Sigmoid colon (tissue), 7 donors: Measurements from ENCODE around the gene GPRIN1. TPM values are rescaled to one million over a fixed set of nuclear protein-coding genes. Genes with fewer than 3 reads are reported as not detected.

ENCODE experiments used
- DNase-seq: peaks from one replicate; pipeline ENCODE4 v3.0.0-alpha.2; 2019
- H3K27ac ChIP-seq, 4 donors: fragments of 200-600 bp; sonication (generic); one replicate each; pipeline ENCODE4 v1.5.1; 2016 to 2019; ENCODE audit warnings: mild to moderate bottlenecking in 1 of 4
- H3K27me3 ChIP-seq, 3 donors: fragments of 200-600 bp; sonication (generic); one replicate each; pipeline ENCODE4 v1.5.1; 2019; ENCODE audit warnings: mild to moderate bottlenecking in 1 of 3
- H3K36me3 ChIP-seq, 4 donors: fragments of 200-600 bp; sonication (generic); one replicate each; pipeline ENCODE4 v1.5.1; 2016 to 2019
- H3K4me1 ChIP-seq, 4 donors: fragments of 200-600 bp; sonication (generic); one replicate each; pipeline ENCODE4 v1.5.1; 2017 to 2019
- H3K4me3 ChIP-seq, 4 donors: fragments of 200-600 bp; sonication (generic); one replicate each; pipeline ENCODE4 v1.5.1; 2017 to 2019; ENCODE audit warnings: mild to moderate bottlenecking in 2 of 4, moderate library complexity in 1 of 4
- H3K9me3 ChIP-seq, 4 donors: fragments of 200-600 bp in 3 of 4; sonication (generic) in 3 of 4; one replicate each; pipeline versions ENCODE4 v1.5.1 to v1.6.1; 2013 to 2019
- EP300 ChIP-seq, 4 donors: sonication (generic); formaldehyde crosslinking; IDR thresholded peaks; one replicate each; pipeline ENCODE4 v1.6.1; 2017; ENCODE audit warnings: antibody characterized with exemption in 4 of 4
- POLR2A ChIP-seq, 2 donors: fragments of 450-650 bp; IDR thresholded peaks; one replicate each; pipeline ENCODE4 v1.6.1; 2016; ENCODE audit warnings: antibody characterized with exemption in 2 of 2, mild to moderate bottlenecking in 2 of 2, moderate library complexity in 2 of 2
- POLR2AphosphoS5 ChIP-seq, 4 donors: sonication (generic); formaldehyde crosslinking; IDR thresholded peaks; one replicate each; pipeline ENCODE4 v1.6.1; 2017; ENCODE audit warnings: antibody characterized with exemption in 4 of 4
- WGBS, 2 donors: extraction: QIAGEN DNeasy Blood & Tissue Kit; methylation state at CpG; one replicate each; pipeline ENCODE4 v1.1.7; 2013; 5-methylcytosine and 5-hydroxymethylcytosine counted together
- intact Hi-C: fragments of 100-400 bp; cut with DNase I; formaldehyde crosslinking; loops from one replicate; pipeline ENCODE4 v1.15.1; 2023
- polyA plus RNA-seq, 3 donors: library from polyadenylated mRNA; stranded (reverse); fragments of 200-250 nt; gene quantifications; one replicate each; pipeline ENCODE4 v1.2.3, GENCODE V29; 2013
- total RNA-seq, 4 donors: library from RNA; depleted of rRNA; stranded (reverse); fragments of >200 nt; gene quantifications; one replicate each; pipeline ENCODE4 v1.1.0, GENCODE V29; 2016
- TF ChIP-seq, protein P1 (sequence below), 4 experiments: fragments of 450-650 bp in 3 of 4; fragments of 200-600 bp in 1 of 4; IDR thresholded peaks; one replicate each; pipeline ENCODE4 v1.5.1; 2016 to 2019; ENCODE audit warnings: antibody characterized with exemption in 4 of 4, mild to moderate bottlenecking in 3 of 4, moderate library complexity in 2 of 4
- donor health status: healthy with polysubstance abuse.
- donor health status: Bipolar disorder and iron deficiency.
- donor health status: healthy.

GPRIN1 gene
- total and polyA plus RNA-seq, 7 donors, result 0.33 to 1.6 (median 0.69) TPM

DNA sequence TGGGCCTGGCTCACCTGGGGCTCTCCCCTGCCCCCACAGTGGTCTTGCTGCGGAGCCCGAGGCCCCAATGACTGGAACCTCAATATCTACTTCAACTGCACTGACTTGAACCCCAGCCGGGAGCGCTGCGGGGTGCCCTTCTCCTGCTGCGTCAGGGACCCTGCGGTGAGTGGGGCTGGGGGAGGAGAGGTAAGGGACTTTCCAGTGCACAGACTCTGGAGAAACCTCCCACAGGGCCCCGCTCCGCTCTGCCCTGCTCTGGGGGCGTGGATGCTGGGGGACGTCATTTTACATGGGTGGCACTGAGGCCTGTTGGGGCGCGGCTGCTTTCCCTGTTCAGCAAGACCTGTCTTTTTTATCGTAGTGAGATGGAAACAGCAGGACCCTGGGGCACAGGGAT lies 44.9 kb upstream of the GPRIN1 start:
- H3K9me3 ChIP-seq, result no peaks in the 10 kb centered on the region
- H3K27ac ChIP-seq, result no peak overlapping the region
- 89 to 95% methylated on average over 14 of the region's 14 CpGs for WGBS, 2 donors
- no peaks in the 10 kb centered on the region for H3K27me3 ChIP-seq
- peaks cover 0 to 11% (median 4%) of the 10 kb centered on the region in 4 donors for H3K4me1 ChIP-seq
- no peak for TF ChIP-seq POLR2AphosphoS5 (IDR thresholded peaks at IDR 0.05)
- no peak for TF ChIP-seq POLR2A (IDR thresholded peaks at IDR 0.05)
- TF ChIP-seq EP300 (IDR thresholded peaks at IDR 0.05), result no peak
- TF ChIP-seq, protein P1, sequence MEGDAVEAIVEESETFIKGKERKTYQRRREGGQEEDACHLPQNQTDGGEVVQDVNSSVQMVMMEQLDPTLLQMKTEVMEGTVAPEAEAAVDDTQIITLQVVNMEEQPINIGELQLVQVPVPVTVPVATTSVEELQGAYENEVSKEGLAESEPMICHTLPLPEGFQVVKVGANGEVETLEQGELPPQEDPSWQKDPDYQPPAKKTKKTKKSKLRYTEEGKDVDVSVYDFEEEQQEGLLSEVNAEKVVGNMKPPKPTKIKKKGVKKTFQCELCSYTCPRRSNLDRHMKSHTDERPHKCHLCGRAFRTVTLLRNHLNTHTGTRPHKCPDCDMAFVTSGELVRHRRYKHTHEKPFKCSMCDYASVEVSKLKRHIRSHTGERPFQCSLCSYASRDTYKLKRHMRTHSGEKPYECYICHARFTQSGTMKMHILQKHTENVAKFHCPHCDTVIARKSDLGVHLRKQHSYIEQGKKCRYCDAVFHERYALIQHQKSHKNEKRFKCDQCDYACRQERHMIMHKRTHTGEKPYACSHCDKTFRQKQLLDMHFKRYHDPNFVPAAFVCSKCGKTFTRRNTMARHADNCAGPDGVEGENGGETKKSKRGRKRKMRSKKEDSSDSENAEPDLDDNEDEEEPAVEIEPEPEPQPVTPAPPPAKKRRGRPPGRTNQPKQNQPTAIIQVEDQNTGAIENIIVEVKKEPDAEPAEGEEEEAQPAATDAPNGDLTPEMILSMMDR (IDR thresholded peaks at IDR 0.05), result no peak
- no peak for DNase-seq
- no peak overlapping the region for H3K4me3 ChIP-seq
- peaks cover 0 to 45% (median 5%) of the 10 kb centered on the region in 4 donors for H3K36me3 ChIP-seq
- intact Hi-C loops, result no loop called here

DNA sequence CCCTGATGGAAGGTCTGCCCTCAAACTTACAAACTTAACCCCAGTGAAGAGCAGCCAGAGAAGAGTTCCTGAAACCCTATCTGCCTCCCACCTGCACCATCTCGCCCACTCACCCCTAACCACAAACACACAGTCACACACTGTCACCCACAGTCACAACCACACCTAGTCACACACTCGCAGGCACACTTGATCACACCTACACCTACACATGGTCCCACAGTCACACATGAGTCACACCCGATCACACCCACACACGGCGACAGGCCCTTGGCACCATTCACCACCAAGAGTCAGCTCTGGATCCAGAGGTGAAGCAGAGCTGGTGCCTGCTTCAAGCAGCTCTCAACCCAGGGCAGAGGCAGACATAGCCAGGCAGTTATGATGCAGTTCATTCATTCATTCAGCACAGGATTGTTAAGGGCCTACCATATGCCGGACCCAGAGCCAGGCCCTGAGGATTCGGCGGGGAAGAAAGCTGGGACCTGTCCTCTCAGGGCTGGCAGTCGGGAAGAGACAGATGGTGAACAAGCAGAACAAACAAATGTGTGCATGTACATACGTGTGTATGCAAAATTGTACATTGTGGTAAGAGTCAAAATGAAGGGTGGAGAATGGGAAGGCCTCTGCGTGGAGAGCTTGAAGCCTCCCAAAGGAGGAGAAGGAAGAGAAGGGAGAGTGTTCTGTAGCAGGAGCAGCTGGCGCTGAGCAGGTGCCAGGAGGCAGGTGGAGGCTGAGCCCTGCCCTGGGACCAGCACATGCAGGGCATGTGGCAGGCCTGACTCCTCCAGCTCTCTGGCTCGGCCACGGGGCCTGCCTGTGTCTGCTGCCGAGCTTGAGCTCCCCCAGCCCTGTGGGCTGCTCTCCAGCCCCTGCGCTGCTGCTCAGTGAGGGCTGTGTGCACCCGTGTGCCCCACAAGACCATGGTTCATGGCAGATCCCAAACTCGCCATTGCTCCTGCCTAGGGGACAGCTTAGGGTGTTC lies 43.7 kb upstream of the GPRIN1 start:
- H3K27ac ChIP-seq, result no peak overlapping the region
- no peaks in the 10 kb centered on the region for H3K27me3 ChIP-seq
- no peaks in the 10 kb centered on the region for H3K9me3 ChIP-seq
- DNase-seq, result no peak
- no peak for TF ChIP-seq POLR2A (IDR thresholded peaks at IDR 0.05)
- no peak for TF ChIP-seq EP300 (IDR thresholded peaks at IDR 0.05)
- peaks cover 0 to 45% (median 5%) of the 10 kb centered on the region in 4 donors for H3K36me3 ChIP-seq
- intact Hi-C loops, result no loop called here
- WGBS, 2 donors, result 78 to 79% methylated on average over 18 of the region's 18 CpGs
- H3K4me1 ChIP-seq, result peaks cover 0 to 10% (median 4%) of the 10 kb centered on the region in 4 donors
- no peak overlapping the region for H3K4me3 ChIP-seq

- no peak for DNase-seq
- peaks cover 0 to 16% (median 13%) of the 10 kb centered on the region in 4 donors for H3K4me1 ChIP-seq
- H3K4me3 ChIP-seq, result no peak overlapping the region
- no peaks in the 10 kb centered on the region for H3K9me3 ChIP-seq
- H3K27me3 ChIP-seq, result no peaks in the 10 kb centered on the region
- no peak for TF ChIP-seq POLR2AphosphoS5 (IDR thresholded peaks at IDR 0.05)
- no peak for TF ChIP-seq EP300 (IDR thresholded peaks at IDR 0.05)
- TF ChIP-seq POLR2A (IDR thresholded peaks at IDR 0.05), result no peak
- TF ChIP-seq, protein P1 (IDR thresholded peaks at IDR 0.05), result no peak
- intact Hi-C loops, result no loop called here
- peaks cover 0 to 38% (median 5%) of the 10 kb centered on the region in 4 donors for H3K36me3 ChIP-seq
- no peak overlapping the region for H3K27ac ChIP-seq
- WGBS, 2 donors, result 84% methylated on average over 8 of the region's 8 CpGs
Observed at GRCh38 chr5:176652136-176652535, 42.2 kb upstream of the GPRIN1 start.

- WGBS, 2 donors, result 91 to 94% methylated on average over 17 of the region's 17 CpGs
- no peaks in the 10 kb centered on the region for H3K27me3 ChIP-seq
- TF ChIP-seq, protein P1 (IDR thresholded peaks at IDR 0.05), result no peak
- no peak for TF ChIP-seq EP300 (IDR thresholded peaks at IDR 0.05)
- TF ChIP-seq POLR2A (IDR thresholded peaks at IDR 0.05), result no peak
- TF ChIP-seq POLR2AphosphoS5 (IDR thresholded peaks at IDR 0.05), result no peak
Observed at GRCh38 chr5:176651472-176651980, 41.6 kb upstream of the GPRIN1 start.

DNA sequence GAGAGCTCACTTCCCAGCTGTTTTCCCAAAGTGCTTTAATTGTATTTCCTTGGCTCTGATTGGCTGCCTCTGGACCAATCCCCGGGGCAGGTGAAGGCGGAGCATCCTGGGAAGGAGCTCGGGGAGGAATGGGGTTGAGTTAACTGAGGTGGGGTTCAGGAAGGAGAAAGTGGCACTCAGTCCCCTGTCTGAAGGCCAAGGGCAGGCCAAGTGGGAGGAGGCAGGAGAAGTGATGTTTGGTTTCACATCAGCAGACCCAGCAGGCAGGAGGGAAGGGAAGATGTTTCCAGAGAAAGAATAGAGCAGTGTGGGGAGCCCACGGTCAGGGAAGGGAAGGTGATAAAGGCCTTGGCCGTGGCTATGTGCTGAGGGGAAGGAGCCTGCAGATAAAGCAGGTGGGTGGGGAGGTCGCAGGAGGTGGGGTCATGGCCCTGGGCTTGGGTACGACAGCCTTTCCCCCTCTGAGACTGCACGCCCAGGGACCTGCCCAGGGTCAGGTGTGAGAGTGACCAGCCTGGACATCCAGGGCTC lies 40.5 kb upstream of the GPRIN1 start:
- Histone ChIP-seq H3K36me3 (peaks cover 0 to 27% (median 5%) of the 10 kb centered on the region in 4 donors), H3K27ac (no peak overlapping the region), H3K9me3 (no peaks in the 10 kb centered on the region), H3K4me1 (peaks cover 0 to 22% (median 20%) of the 10 kb centered on the region in 4 donors), H3K4me3 (no peak overlapping the region), H3K27me3 (no peaks in the 10 kb centered on the region)
- WGBS, 2 donors, result 79 to 80% methylated on average over 8 of the region's 8 CpGs
- no peak for DNase-seq
- no peak for TF ChIP-seq POLR2AphosphoS5 (IDR thresholded peaks at IDR 0.05)
- TF ChIP-seq EP300 (IDR thresholded peaks at IDR 0.05), result no peak
- TF ChIP-seq, protein P1 (IDR thresholded peaks at IDR 0.05), result no peak
- TF ChIP-seq POLR2A (IDR thresholded peaks at IDR 0.05), result no peak
- intact Hi-C loops, result no loop called here

More at GRCh38 chr5:176651472-176651980, 41.6 kb upstream of the GPRIN1 start:
- H3K4me3 ChIP-seq, result no peak overlapping the region
- intact Hi-C loops, result no loop called here
- no peak overlapping the region for H3K27ac ChIP-seq
- no peak for DNase-seq
- H3K36me3 ChIP-seq, result peaks cover 0 to 32% (median 5%) of the 10 kb centered on the region in 4 donors
- H3K4me1 ChIP-seq, result peaks cover 0 to 20% (median 17%) of the 10 kb centered on the region in 4 donors
- H3K9me3 ChIP-seq, result no peaks in the 10 kb centered on the region
